H1 (cell line): Measurements from ENCODE around the gene MCF2L2. TPM values are rescaled to one million over a fixed set of nuclear protein-coding genes. Genes with fewer than 3 reads are reported as not detected.

Experiments
- CTCF ChIA-PET: fragments of 300-600 bp; sonication (Branson Sonifier 250); formaldehyde crosslinking; loops from one replicate; lab custom pipeline; 2021; ENCODE audit not compliant: partially characterized antibody; lab: Charles Lee
- POLR2A ChIA-PET: fragments of 300-600 bp; sonication (Branson Sonifier 250); formaldehyde crosslinking; loops from one replicate; lab custom pipeline; 2021; ENCODE audit warnings: inconsistent platforms; ENCODE audit not compliant: partially characterized antibody; lab: Charles Lee
- DNase-seq, 2 experiments: peaks; one replicate each; pipeline versions ENCODE4 v3.0.0 to v3.0.0-alpha.2; 2010 to 2022; ENCODE audit warnings: low spot score in 2 of 2, low read depth in 1 of 2, mixed read lengths in 1 of 2
- FAIRE-seq: peaks from 2 replicates; lab custom pipeline; 2011; peaks lifted over from hg19 to GRCh38; lab: Jason Lieb, UNC
- H2AFZ ChIP-seq: 2 replicates; pipeline ENCODE4 v1.8.1; 2012; ENCODE audit warnings: low read length, inconsistent platforms
- H2AK5ac ChIP-seq: 2 replicates; pipeline ENCODE4 v1.6.1; 2013; ENCODE audit warnings: low read depth, low read length
- H2BK120ac ChIP-seq: replicated peaks from 2 replicates; pipeline ENCODE3; 2013; ENCODE audit warnings: low read depth, low read length, inconsistent platforms
- H2BK12ac ChIP-seq: 2 replicates; pipeline ENCODE4 v1.6.1; 2013; ENCODE audit warnings: low read depth, low read length
- H2BK15ac ChIP-seq: 2 replicates; pipeline ENCODE4 v1.6.1; 2013; ENCODE audit warnings: low read length
- H2BK20ac ChIP-seq: 2 replicates; pipeline ENCODE4 v1.6.1; 2013; ENCODE audit warnings: low read length
- H2BK5ac ChIP-seq: 2 replicates; pipeline ENCODE4 v1.6.1; 2013; ENCODE audit warnings: low read depth, low read length
- H3K14ac ChIP-seq: 2 replicates; pipeline ENCODE4 v1.6.1; 2013; ENCODE audit warnings: inconsistent platforms; ENCODE audit not compliant: insufficient read length
- H3K18ac ChIP-seq: 2 replicates; pipeline ENCODE4 v1.6.1; 2013; ENCODE audit warnings: low read length; ENCODE audit errors: extremely low read depth
- H3K23ac ChIP-seq: 2 replicates; pipeline ENCODE4 v1.6.1; 2013; ENCODE audit warnings: inconsistent platforms; ENCODE audit not compliant: insufficient read length
- H3K23me2 ChIP-seq: 2 replicates; pipeline ENCODE4 v1.6.1; 2013; ENCODE audit warnings: low read depth, low read length
- H3K27ac ChIP-seq: 2 replicates; pipeline ENCODE4 v1.6.1; 2011; ENCODE audit warnings: low read depth, low read length, inconsistent platforms
- H3K27me3 ChIP-seq, 4 experiments: replicated peaks in 1 of 4; 1 replicate in 1 of 4; 2 replicates in 3 of 4; pipeline versions ENCODE4 v1.6.1 to v1.8.1; 2011 to 2013; ENCODE audit warnings: low read length in 3 of 4, mild to moderate bottlenecking in 3 of 4, inconsistent platforms in 2 of 4, mixed read lengths in 2 of 4, moderate library complexity in 1 of 4; ENCODE audit not compliant: control insufficient read depth in 3 of 4, insufficient read depth in 3 of 4; ENCODE audit errors: extremely low read depth in 1 of 4
- H3K36me3 ChIP-seq, 4 experiments: 2 replicates each; pipeline versions ENCODE4 v1.6.1 to v1.8.1; 2011 to 2013; ENCODE audit warnings: mild to moderate bottlenecking in 4 of 4, low read length in 3 of 4, moderate library complexity in 2 of 4, control low read depth in 1 of 4, inconsistent platforms in 1 of 4; ENCODE audit not compliant: insufficient read depth in 4 of 4, control insufficient read depth in 2 of 4
- H3K4ac ChIP-seq: replicated peaks from 2 replicates; pipeline ENCODE3; 2013; ENCODE audit warnings: low read length, low read depth, mixed read lengths, inconsistent platforms; ENCODE audit not compliant: insufficient read length
- H3K4me1 ChIP-seq, 4 experiments: replicated peaks in 1 of 4; 1 replicate in 1 of 4; 2 replicates in 3 of 4; pipeline versions ENCODE4 v1.6.1 to v1.8.1; 2011 to 2013; ENCODE audit warnings: low read length in 3 of 4, inconsistent platforms in 2 of 4, mixed read lengths in 1 of 4; ENCODE audit not compliant: insufficient read depth in 4 of 4, control insufficient read depth in 3 of 4
- H3K4me2 ChIP-seq, 2 experiments: 2 replicates each; pipeline versions ENCODE4 v1.6.1 to v1.8.1; 2011 to 2013; ENCODE audit warnings: low read depth in 2 of 2, low read length in 2 of 2, control low read depth in 1 of 2, inconsistent platforms in 1 of 2, mild to moderate bottlenecking in 1 of 2; ENCODE audit not compliant: insufficient read depth in 1 of 2
- H3K4me3 ChIP-seq, 4 experiments: fragments of 200-600, 300-600 bp in 1 of 4; sonication (generic), shearing (Covaris generic), sonication (Bioruptor Twin) in 1 of 4; 2 replicates each; pipeline versions ENCODE4 v1.5.1 to v1.8.1; 2011 to 2016; ENCODE audit warnings: low read length in 4 of 4, low read depth in 3 of 4, control low read depth in 2 of 4, inconsistent platforms in 2 of 4, mild to moderate bottlenecking in 2 of 4, mixed read lengths in 1 of 4, moderate library complexity in 1 of 4; ENCODE audit not compliant: insufficient read depth in 2 of 4; ENCODE audit errors: extremely low read depth in 1 of 4
- H3K56ac ChIP-seq: replicated peaks from 2 replicates; pipeline ENCODE3; 2013; ENCODE audit warnings: low read depth, mild to moderate bottlenecking, mixed read lengths, low read length, inconsistent platforms; ENCODE audit not compliant: insufficient read length
- H3K79me1 ChIP-seq: 2 replicates; pipeline ENCODE4 v1.6.1; 2013; ENCODE audit warnings: low read depth, low read length, control low read depth
- H3K79me2 ChIP-seq, 2 experiments: 2 replicates each; pipeline versions ENCODE4 v1.6.1 to v1.8.1; 2012 to 2013; ENCODE audit warnings: low read length in 2 of 2, mild to moderate bottlenecking in 2 of 2, inconsistent platforms in 1 of 2; ENCODE audit not compliant: insufficient read depth in 2 of 2, control insufficient read depth in 1 of 2
- H3K9ac ChIP-seq, 4 experiments: replicated peaks in 1 of 4; 1 replicate in 1 of 4; 2 replicates in 3 of 4; pipeline versions ENCODE4 v1.6.1 to v1.8.1; 2011 to 2013; ENCODE audit warnings: low read depth in 3 of 4, low read length in 3 of 4, control low read depth in 2 of 4, mild to moderate bottlenecking in 2 of 4, moderate library complexity in 2 of 4, inconsistent platforms in 1 of 4; ENCODE audit errors: extremely low read depth in 1 of 4
- H3K9me3 ChIP-seq, 2 experiments: 2 replicates each; pipeline versions ENCODE4 v1.6.1 to v1.8.1; 2012 to 2013; ENCODE audit warnings: mild to moderate bottlenecking in 2 of 2, moderate library complexity in 2 of 2, control low read depth in 1 of 2, inconsistent platforms in 1 of 2, low read depth in 1 of 2, low read length in 1 of 2, mixed read lengths in 1 of 2; ENCODE audit not compliant: insufficient read depth in 2 of 2
- H4K20me1 ChIP-seq, 2 experiments: replicated peaks in 1 of 2; 2 replicates each; pipeline versions ENCODE3 to v1.8.1; 2011 to 2013; ENCODE audit warnings: inconsistent platforms in 2 of 2, low read length in 2 of 2, mild to moderate bottlenecking in 1 of 2; ENCODE audit not compliant: insufficient read depth in 2 of 2, control insufficient read depth in 1 of 2
- H4K5ac ChIP-seq: 2 replicates; pipeline ENCODE4 v1.6.1; 2013; ENCODE audit warnings: low read length, low read depth, mixed read lengths, inconsistent platforms; ENCODE audit not compliant: insufficient read length
- H4K8ac ChIP-seq: 2 replicates; pipeline ENCODE4 v1.8.0; 2013; ENCODE audit warnings: mild to moderate bottlenecking, moderate library complexity, low read length, inconsistent platforms; ENCODE audit not compliant: insufficient read depth; ENCODE audit errors: extremely low read depth
- H4K91ac ChIP-seq: replicated peaks from 2 replicates; pipeline ENCODE3; 2013; ENCODE audit warnings: low read length, mixed read lengths, inconsistent platforms; ENCODE audit not compliant: insufficient read length
- POLR2AphosphoS5 ChIP-seq: IDR thresholded peaks from 2 replicates; pipeline ENCODE4 v1.6.1; 2011; ENCODE audit warnings: low read depth, low read length
- TBP ChIP-seq: IDR thresholded peaks from 2 replicates; pipeline ENCODE4 v1.6.1; 2011; ENCODE audit warnings: low read depth, low read length, improper control_type of control experiment
- WGBS, 2 experiments: shearing (Covaris generic) in 1 of 2; methylation state at CpG; one replicate each; pipeline versions ENCODE4 v1.1.6 to v1.1.7; 2013 to 2015; ENCODE audit warnings: low lambda C conversion rate in 2 of 2, mixed read lengths in 2 of 2, inconsistent platforms in 1 of 2, low coverage in 1 of 2, missing lambda C conversion rate in 1 of 2; ENCODE audit not compliant: insufficient replicate concordance in 2 of 2, insufficient coverage in 1 of 2, insufficient read length in 1 of 2; ENCODE audit errors: extremely low coverage in 1 of 2, missing lambda C conversion rate in 1 of 2; 5-methylcytosine and 5-hydroxymethylcytosine counted together
- polyA plus RNA-seq, 7 experiments: library from polyadenylated mRNA; depleted of rRNA in 3 of 7; stranded (reverse) in 5 of 7; unstranded in 2 of 7; fragments of >200 nt in 5 of 7; fragments of 200-250 nt in 2 of 7; gene quantifications; 1 replicate in 5 of 7; 2 replicates in 1 of 7; 4 replicates in 1 of 7; pipeline versions ENCODE4 v1.2.1 to v1.2.3, GENCODE V29; 2011 to 2013; ENCODE audit warnings: missing spikeins in 2 of 7, mixed read lengths in 2 of 7
- total RNA-seq: library from RNA; stranded (reverse); fragmentation: NEBNext Ultra II Directional; extraction: Animal tissue kit (Norgen Biotek cat#: 25700); gene quantifications from 2 replicates; pipeline ENCODE4 v1.2.1, GENCODE V29; 2021

Gene MCF2L2
- total and polyA plus RNA-seq, 2 of the 8 experiments (the other 6 are each of a cell fraction or from before 2014, with no cell fraction given), result 4.1 to 13.7 TPM

- Histone ChIP-seq H2AFZ (no peak overlapping the region), H4K91ac (no peak overlapping the region), H3K4me1 (peaks cover 0 to 2% (median 0%) of the 10 kb centered on the region in 4 experiments; a peak in 2 of 7 replicates), H3K14ac (no peak overlapping the region), H2BK20ac (no peak overlapping the region), H3K23ac (no peak overlapping the region), H3K27me3 (no peaks in the 10 kb centered on the region), H3K4me2 (no peak overlapping the region), H2BK5ac (no peak overlapping the region), H3K23me2 (no peaks in the 10 kb centered on the region), H3K18ac (no peak overlapping the region), H3K9me3 (no peaks in the 10 kb centered on the region), H3K36me3 (peaks cover 0 to 9% (median 2%) of the 10 kb centered on the region in 4 experiments; a peak in 4 of 8 replicates), H3K79me1 (no peaks in the 10 kb centered on the region), H3K4ac (no peak overlapping the region), H3K9ac (no peak overlapping the region; a peak in 1 of 7 replicates), H3K27ac (no peak overlapping the region), H2AK5ac (no peak overlapping the region), H2BK12ac (no peak overlapping the region), H3K56ac (no peak overlapping the region), H3K79me2 (no peaks in the 10 kb centered on the region), H2BK15ac (no peak overlapping the region), H4K8ac (0 out of 2 replicates have a peak overlapping the region, but pooled peaks have one; percentile 28), H2BK120ac (no peak overlapping the region), H4K5ac (no peak overlapping the region), H4K20me1 (no peaks in the 10 kb centered on the region), H3K4me3 (no peak overlapping the region)
- 96% methylated on average over 8 of the region's 8 CpGs; no CpG with 5 or more reads in 1 of the 2 experiments for WGBS, 2 experiments
- ChIA-PET CTCF (interaction anchor here (0.7 kb wide), 2 partner anchors 67 to 684 kb away, joined by 3 read pairs; no protein-coding TSS in a partner anchor), POLR2A (interaction anchor here (1.2 to 1.3 kb wide), 2 partner anchors 17 to 50 kb away, joined by 3 read pairs; no protein-coding TSS in a partner anchor)
- FAIRE-seq (no peak), DNase-seq (no peak)
- TF ChIP-seq POLR2AphosphoS5, result no peak
- no peak for TF ChIP-seq TBP
Measured at GRCh38 chr3:183315739-183316138, 112.7 kb downstream of the MCF2L2 start.
